DOHH2 (cell line): ENCODE measurements around the gene PHLPP1.

ENCODE experiments used
- CTCF ChIP-seq: fragments of 200-600 bp; sonication (generic); IDR thresholded peaks from one replicate; pipeline ENCODE4 v1.5.1; 2014; ENCODE audit warnings: antibody characterized with exemption, mild to moderate bottlenecking, low read depth, low read length; ENCODE audit not compliant: poor library complexity, severe bottlenecking
- EZH2phosphoT487 ChIP-seq: fragments of 200-600 bp; sonication (generic); IDR thresholded peaks from 2 replicates; pipeline ENCODE4 v1.6.1; 2017; ENCODE audit warnings: borderline replicate concordance, mild to moderate bottlenecking, antibody characterized with exemption, low read length, moderate library complexity, mixed read lengths

GRCh38 chr18:62857263-62857976 is 142.1 kb downstream of the PHLPP1 start:
- TF ChIP-seq CTCF (no peak), EZH2phosphoT487 (no peak)
